GM19452 (cell line): ENCODE measurements around the gene KCNF1.
"Not testable (repeated sequence)": the region's sequence is repeated elsewhere in the genome, so short reads cannot be mapped to it uniquely, and the experiment has no call there.

Experiments used
- ATAC-seq: cut with Tn5 transposase; IDR thresholded peaks from one replicate; pipeline ENCODE4 v1.9.1; 2021; ENCODE audit not compliant: unreplicated experiment

Gene KCNF1

GRCh38 chr2:10935953-10936942 lies 24.5 kb downstream of the KCNF1 start:
- ATAC-seq: no peak

DNA sequence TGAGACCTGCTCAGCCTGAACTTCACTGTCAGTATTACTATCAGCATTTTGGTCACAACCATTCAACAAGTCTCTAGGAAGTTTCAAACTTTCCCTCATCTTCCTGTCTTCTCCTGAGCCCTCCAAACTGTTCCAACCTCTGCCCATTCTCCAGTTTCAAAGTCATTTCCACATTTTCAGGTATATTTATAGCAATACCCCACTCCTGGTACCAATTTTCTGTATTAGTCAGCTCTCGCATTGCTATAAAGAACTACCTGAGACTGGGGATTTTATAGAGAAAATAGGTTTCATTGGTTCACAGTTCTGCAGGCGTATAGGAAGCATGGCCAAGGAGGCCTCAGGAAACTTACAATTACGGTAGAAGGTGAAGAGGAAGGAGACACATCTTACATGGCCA lies 27.3 kb downstream of the KCNF1 start:
- no peak for ATAC-seq

GRCh38 chr2:10940596-10940995 lies 28.9 kb downstream of the KCNF1 start:
- ATAC-seq: no peak

DNA sequence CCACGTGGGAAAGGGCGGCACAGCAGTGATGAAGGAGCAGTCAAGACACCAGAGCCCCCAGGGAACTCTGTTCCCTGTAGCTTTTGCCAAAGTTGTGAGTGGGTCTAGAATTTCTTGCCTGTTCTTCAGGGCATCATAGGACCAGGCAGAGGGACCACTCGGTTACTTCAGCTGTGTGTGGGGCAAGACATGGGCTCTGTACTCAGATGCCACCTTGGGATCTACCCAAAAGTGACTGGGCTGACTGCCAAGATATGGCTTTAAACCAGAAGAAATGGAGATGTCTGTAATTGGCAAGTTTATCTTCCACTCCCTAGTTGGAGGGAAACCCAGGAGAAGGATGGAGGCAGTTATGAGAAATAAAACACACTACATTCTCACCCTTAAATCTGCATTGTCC lies 29.6 kb downstream of the KCNF1 start:
- no peak for ATAC-seq

GRCh38 chr2:10944799-10945198 lies 33.1 kb downstream of the KCNF1 start:
- ATAC-seq: no peak

GRCh38 chr2:10946394-10946793 lies 34.7 kb downstream of the KCNF1 start:
- ATAC-seq: no peak

DNA sequence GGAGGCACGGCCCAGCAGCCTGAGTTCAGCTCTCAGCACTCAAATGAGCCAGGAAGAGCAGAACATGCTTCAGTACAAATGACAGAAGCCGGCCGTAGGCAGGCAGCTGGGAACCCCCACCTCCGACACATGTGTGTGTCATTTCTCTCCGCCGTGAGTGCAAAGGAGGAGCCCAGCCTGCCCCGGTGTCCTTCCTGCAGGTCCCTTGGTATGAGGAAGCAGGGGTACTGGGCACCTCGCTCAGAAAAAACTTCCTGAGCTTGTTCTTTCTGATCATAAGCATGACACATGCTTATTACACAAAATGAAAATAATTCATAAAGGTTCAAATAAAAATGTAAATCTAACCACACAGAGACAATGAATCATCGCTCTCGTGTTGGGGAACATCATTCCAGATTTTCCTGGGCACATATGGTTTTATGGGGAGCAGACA lies 35.3 kb downstream of the KCNF1 start:
- ATAC-seq: no peak

DNA sequence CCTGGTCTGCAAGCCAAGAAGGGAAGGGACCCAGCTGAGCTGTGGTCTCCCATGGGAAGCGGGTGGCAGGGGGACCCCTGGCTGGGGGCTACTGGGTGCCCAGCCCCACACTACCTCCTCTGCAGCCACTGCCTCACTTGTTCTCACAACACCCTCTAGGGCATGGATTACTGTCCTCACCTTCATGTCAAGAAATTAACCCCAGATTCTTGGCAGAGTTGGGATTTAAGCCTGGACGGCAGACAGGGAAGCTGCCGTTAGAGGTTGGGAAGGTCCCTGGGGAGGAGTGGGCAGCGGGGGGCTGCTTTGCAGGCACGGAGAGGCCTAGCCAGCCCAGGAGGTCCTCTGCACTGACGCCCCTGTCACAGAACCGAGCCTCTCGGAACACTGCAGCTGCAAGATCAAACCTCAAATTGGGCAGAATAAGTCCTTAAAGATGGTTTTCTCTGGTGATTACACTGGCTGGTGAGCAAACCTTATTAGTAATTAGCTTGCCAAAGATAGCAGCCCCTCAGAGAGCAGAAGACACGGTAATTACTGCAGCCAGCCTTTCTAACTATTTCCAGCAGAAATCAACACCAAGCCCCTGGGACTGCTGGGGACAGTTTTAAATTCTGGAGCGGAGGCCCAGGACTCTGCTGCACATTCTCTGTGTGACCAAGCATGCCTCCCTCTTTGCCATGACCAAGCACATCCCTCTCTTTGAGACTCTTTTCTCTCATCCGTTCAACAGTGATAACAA lies 35.9 kb downstream of the KCNF1 start:
- no peak for ATAC-seq

- ATAC-seq: no peak
Measured at GRCh38 chr2:10948188-10948564, 36.4 kb downstream of the KCNF1 start.

- no peak for ATAC-seq
Measured at GRCh38 chr2:10948606-10949230, 37.0 kb downstream of the KCNF1 start.

DNA sequence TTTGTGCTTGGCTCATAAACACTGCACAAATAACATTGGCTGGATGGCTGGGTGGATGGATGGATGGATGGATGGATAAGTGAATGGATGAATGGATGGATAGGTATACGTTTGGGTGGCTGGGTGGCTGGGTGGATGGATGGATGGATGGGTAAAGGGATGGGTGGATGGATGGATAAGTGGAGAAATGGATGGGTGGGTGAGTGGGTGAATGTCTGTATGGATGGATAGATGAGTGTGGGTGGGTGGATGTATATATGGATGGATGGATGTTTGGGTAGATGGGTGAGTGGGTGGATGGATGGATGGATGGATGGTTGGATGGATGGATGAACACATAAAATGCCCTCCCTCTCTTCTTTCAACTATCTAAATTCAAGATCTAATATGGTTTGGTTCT lies 38.1 kb downstream of the KCNF1 start:
- ATAC-seq: no peak

- no peak for ATAC-seq
Measured at GRCh38 chr2:10951558-10952414, 40.1 kb downstream of the KCNF1 start.

GRCh38 chr2:10954416-10954815 lies 42.7 kb downstream of the KCNF1 start:
- ATAC-seq: no peak

GRCh38 chr2:10954856-10955818 lies 43.4 kb downstream of the KCNF1 start:
- no peak for ATAC-seq

DNA sequence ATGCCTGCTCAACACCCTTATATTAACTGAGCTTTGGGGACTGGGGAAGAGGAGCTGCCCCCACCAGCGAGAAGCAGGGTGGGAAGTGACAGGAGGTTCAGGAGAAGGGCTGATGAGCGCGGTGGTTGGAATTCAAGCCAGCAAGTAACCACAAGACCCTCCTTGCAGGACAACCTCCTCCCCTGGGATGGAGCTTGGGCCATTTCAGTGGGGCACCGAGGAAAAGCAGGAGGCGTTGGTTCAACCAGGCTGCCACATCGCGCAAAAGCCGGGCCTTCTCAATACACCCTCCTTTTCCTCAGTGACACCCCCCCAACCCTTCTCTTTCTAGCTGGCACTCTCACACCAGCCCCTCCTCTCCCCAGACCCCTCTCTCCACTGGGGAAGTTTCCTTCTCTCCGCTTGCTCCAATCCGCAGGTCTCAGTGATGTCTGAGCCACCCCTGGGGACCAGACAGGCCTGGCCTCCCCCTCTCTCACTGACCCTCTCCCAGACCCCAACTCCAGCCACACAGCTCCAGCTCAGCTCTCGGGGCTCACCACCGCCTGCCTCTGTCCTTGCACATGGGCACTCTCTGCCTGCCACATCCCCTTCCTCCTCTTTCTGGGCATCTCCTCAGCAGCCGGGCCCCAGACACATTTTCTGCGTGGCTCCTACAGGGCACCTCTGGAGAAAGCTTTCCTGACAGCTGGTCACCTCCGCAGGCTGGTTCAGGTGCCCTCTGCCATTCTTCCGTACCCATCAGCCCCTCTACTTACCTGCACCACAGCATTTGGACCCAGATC lies 44.5 kb downstream of the KCNF1 start:
- no peak for ATAC-seq

- no peak for ATAC-seq
Measured at GRCh38 chr2:10957391-10957790, 45.7 kb downstream of the KCNF1 start.

- ATAC-seq: not testable (repeated sequence)
Measured at GRCh38 chr2:10958452-10958851, 46.7 kb downstream of the KCNF1 start.

DNA sequence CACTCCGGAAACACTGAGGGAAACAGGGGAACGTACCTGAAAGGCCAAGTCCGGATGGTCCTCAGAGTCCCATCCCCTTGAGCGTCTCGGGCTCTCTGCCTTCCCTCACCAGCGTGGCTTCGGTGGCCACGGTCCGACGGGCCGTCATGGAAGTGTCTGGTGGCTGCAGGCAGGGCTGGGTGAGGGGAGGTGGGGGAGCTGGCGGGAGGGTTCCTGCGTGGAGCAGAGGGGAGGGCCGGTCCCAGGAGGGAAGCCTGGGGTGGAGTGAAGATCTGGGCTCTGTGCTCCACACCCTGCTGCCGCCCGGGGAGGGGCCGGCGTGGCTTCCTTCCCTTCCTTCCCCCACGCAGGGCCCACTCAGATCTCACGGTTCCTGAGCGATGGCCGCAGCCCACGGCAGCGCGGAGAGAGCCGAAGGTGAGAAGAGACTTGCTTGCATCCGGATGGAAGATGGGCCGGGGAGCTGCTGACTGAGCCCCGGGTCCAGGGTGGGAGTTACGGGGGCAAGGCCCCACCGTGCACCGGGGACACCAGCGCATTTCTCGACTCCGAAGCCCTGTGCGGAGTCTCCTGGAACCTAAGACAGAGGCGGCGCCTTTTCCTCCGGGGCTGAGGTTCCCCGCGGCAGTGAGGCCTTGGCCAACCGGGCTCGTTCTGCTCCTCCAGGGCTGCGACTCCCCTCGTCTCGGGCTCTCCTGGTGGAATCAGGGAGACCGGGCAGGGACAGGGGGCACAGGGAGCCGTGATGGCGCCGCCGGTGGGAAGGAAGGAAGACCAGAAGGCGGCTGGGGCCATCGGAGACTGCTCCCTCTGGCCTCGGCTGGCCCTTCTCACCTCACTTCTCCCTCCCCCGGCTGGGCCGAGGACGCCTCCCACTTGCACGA lies 49.1 kb downstream of the KCNF1 start:
- ATAC-seq: no peak
